Activated CD8-positive, alpha-beta memory T cell treated with anti-CD3 and anti-CD28 coated beads for 48 hours (primary cell): ENCODE measurements around the gene SORCS3.

Experiments
- DNase-seq, 3 experiments: peaks; one replicate each; pipeline ENCODE4 v3.0.0-alpha.2; 2020; ENCODE audit warnings: low read depth in 2 of 3, low spot score in 2 of 3

The SORCS3 gene

DNA sequence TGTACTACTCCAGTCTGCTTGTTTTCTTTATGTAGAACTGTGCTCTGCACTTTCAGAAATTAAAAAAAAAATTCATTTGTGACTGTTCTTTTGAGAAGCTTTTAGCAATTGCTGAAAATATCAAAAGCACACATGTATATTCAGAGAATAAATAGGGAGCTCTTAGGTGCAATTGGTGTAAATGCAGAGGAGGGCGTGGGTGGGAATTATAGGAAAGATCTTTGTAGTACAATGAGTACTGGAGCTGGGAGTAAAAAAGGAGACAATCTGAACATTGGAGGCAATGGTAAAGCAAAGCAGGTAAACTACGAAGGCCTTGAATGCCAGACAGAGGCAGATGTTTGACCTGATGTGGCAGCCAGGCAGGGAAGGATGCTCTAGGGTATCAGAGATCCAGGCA lies 267.5 kb downstream of the SORCS3 start:
- DNase-seq: no peak

DNA sequence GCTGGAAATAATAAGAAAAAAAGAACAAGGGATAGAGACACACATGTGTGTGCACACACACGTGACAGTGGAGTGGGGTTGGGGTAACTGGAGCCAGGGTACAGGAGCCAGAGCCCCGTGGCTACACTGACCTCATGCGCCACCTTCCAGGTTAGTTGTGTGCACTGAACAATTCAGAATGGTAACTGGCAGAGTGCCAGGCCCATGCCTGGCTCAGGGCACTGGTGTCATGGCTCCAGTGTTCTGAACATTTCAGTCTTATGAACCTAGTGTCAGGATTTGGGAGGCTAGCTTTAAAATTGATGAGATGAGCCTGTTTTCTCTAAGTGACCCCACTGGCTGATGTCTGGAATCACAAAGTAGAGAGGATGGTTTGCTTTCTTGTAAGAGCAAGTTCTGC lies 269.6 kb downstream of the SORCS3 start:
- DNase-seq: no peak

DNA sequence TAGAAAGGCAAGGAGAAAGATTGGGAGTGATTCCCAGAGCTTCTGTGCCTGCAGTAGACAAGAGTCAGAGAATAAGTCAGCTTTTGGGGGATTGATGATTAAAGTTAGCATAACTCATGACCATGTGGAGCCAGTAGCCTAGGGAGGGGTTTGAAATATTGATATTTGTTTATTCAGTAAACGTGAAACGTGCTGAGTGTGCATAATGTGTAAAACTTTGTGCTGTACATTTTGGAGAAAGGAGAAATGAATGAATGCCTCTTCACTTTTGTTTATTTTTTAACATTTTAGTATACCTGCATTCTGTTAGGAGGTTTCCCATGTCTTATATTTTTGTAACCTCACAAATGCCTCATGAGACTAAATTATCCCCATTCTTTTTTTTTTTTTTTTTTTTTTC lies 272.3 kb downstream of the SORCS3 start:
- no peak for DNase-seq

DNA sequence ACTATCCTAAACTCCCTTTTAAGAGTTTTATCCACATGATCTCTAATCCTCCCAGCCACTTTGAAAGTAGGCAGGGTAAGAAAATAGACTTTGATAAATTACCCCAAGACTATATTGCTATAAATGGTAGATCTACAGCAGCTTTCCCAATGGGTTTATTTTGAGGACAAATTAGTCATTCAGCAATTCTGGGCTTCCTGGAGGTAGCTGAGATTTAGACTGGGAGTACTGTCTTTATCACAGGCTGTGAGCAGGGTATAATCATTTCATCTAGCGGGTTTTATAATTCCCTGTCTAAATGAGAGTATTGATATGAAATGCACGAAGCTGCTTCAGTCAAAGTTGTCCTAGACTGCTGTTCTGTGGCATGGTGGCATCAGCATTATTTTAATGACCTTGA lies 279.4 kb downstream of the SORCS3 start:
- no peak for DNase-seq

DNA sequence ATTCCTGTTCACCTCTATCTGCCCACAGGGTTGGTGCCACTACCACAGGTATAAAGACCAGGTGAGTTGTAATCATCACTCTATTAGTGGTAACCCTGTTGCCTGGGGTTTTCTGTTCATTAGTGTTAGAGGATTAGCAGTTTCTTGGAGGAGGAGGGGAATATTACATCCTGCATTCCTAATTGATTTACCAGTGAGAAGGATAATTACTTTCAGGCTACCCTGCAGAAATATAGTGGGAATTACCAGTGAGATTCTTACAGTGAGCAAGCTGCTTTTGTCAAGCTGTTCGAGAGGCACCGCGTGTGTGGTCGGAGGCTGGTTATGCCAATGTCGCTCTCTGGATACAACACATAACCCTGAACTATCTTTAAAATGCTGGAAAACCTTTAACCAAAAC lies 280.7 kb downstream of the SORCS3 start:
- no peak for DNase-seq

DNA sequence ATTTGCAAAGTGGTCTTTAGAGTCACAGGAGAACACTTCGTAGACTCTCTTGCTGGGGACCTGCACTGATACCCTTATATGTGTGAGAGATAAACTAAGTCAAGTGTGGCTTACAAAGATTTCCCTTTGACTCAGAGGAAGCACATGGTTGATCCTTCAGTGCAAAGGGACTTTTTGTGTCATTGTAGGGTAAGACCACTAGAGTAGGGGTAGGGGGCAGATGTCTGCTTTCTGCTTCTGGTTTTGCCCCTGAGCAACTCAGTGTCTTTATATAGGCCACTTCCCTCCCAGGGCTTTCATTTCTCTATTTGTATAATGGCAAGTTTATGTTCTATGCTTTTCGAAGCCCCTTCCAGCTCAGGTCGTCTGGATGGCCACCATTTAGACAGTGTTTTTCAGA lies 281.7 kb downstream of the SORCS3 start:
- no peak for DNase-seq

DNA sequence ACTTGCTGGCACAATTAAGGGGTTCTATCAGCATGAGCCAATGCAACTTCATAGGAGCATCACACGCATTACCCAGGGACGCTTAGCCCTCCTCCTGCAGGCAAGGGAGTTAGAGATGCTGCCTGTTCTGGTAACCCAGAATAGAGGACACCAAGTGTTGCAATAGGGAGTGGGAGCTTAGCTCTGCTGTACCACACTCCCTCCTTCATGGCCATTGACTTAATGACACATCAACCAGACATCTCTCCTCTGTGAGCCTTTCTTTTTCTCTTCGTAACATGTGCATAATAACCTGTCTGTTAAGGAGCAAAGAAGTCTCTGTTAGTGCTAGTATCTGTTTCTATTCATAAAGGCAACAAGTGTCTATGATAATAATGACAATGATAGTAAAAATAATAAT lies 282.4 kb downstream of the SORCS3 start:
- DNase-seq: no peak

DNA sequence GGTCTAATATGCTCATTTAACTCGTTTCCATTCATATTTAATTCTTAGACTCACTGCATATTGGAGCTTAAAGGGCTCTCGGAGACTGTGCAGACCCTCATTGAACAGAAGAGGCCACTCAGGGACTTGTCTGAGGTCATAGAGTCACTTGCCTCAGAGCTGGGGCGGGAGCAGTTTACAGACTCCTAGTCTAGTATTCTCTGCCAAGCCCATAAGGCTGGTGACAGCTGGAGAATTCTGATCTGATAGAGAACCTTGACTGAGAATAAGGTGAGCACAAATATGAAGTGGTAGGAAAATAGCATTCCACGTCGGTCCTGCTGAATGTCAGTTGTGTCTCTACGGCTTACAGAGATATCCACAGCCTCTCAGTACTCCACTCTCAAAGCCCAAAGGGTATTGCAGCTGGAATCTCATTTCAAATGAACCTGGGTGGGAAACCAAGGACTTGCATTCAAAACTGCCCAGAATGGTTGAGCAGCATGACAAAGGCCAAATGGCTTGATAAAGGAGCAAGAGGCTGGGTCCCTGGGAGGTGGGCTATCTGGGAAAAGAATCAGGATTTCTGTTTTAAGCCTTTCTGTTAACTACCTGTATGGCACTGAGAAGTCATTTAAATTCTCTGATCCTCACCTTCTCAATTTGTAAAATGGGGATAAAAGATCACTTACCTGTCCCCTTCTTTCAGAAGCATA lies 283.2 kb downstream of the SORCS3 start:
- no peak for DNase-seq

DNA sequence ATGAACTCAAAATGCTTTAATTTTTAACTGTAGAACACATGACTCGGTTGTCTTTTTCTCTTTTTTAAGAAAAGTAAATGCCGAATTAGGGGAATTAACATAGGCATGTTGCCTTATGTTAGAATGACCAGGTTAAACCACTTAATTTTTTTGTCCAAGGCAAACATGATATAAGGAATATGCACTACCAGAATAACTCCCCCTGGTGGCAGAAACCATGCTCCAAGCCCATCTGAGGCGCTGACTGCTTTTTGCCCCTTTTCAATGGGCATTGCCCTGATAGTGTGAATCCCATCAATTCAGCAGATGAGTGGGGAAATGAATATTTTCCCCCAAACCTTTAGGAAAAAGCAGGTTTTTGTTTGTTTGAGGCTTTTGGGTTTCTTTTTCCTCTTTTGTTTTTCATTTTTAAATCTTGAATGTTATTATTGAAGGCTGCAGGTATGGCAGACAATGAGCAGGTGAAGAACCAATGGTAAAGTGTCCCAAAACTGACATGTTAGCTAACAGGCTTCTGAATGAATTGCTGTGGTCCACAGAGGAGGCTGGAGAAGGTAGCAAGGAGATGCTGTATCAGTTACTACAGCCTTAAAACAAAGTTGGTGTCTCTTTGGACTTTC lies 284.3 kb downstream of the SORCS3 start:
- no peak for DNase-seq

DNA sequence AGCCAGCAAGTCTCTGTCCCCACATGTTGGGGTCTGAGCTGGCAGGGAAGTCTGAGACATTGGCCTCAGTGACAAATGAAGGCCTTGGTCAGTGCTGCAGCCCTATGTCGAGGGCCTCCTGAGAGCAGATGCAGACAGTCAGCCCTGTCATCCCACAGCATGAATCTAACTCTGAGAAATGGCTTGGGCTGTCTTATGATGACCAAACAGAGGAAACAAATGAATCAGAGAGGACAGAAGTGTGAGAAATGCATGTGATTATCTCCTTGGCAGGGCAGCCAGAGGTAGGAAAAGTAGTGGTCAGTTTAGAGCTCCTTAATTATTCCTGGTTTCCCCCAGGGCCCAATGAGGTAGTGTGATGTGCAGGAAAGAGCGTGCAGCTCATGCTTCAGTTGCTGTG lies 287.6 kb downstream of the SORCS3 start:
- DNase-seq: no peak

DNA sequence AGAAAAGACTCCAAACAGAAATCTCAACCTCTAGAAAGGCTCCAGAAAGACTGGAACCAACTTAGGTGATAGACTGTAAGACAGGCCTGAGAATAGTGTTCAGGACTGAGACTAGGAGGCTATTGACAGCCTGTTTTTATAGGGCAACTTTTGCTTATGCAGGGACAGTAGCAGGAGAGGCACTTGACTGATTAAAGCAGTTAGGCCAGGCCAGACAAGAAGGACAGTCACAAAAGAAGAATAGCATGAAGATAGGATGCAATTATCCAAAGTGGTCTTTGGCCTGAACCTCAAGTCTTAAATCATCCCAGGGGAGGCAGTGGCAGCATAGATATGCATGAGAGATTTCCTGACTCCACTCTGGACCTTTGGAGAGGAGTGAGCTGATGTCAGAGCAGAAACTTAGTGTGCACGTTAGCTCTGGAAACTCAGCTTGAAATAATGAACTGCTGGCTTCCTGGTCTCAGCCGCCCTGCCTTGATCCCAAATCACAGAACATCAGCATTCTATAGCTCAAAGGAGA lies 290.6 kb downstream of the SORCS3 start:
- DNase-seq: no peak

DNA sequence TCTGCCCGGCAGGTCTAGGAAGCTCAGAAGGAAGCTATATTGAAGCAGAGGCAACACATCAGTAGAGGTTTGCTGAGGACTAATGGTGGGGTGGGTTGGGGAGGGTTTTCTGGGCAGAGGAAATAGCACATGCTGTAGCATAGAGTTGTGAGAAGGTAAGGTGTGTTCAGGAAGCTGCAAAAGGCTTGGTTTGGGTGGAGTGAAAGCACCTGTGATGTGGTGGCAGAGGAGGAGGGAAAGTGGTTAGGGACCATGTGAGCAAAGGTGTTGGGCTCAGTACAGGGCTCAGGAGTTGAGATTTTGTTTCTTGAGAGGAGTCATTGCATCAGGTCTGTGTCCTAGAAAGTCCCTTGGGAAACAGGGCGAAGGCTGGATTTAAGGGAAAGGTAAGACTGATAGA lies 294.6 kb downstream of the SORCS3 start:
- no peak for DNase-seq

DNA sequence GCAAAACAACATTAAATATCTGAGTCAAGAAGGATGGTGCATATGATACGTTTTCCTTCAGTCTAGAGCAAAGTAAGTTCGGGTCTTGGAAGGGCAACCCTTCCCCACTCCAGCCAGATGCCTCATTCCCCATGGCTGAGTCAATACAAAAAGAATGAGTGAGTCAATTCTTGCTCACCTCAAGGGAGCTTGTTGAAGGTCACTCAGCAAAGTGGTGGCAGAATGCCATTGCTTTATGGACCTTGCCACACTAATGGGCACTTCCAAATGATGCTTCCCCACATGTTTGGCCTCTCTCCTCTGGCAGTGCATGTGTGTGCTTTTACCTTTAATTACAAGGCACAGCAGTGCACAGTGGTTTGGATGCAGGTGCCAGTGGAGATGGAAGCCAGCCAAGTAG lies 296.5 kb downstream of the SORCS3 start:
- DNase-seq: no peak

DNA sequence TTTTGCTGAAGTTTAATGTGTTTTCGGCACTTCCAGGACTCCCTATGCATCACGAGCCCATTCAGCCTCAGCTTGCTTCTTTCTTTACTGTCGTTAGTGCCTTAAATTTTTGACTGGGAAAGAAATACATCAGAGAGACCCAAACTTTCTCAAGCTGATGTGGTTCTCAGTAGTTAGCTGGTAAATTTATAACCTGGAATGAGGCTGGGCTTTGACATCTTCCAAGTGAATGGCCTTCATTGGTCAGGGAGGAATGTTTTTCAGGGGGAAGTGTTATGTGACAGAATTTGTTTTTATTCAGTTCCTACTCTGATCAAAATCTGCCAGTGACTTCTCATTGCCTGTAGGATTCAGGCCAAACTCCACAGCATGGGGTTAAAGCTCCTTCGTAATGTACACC lies 296.9 kb downstream of the SORCS3 start:
- no peak for DNase-seq

DNA sequence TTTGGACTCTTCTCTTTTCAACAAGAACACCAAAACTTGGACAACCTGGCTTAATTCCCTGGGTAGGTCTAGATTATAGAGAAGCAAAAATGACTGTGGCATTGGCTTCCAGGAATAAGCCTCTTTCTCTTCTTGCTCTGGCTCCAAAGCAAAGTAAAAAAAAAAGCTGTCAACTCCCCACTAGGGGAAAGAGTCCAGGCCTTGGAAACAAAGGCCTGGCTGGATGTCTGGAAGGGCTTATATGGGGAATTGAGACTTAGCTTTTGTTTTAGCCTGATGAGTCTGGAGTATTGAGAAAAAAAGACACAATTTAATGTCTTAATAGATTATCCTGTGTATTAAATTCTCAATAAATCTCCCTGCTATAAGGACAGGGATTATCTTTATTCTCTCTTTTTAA lies 300.6 kb downstream of the SORCS3 start:
- DNase-seq: no peak

DNA sequence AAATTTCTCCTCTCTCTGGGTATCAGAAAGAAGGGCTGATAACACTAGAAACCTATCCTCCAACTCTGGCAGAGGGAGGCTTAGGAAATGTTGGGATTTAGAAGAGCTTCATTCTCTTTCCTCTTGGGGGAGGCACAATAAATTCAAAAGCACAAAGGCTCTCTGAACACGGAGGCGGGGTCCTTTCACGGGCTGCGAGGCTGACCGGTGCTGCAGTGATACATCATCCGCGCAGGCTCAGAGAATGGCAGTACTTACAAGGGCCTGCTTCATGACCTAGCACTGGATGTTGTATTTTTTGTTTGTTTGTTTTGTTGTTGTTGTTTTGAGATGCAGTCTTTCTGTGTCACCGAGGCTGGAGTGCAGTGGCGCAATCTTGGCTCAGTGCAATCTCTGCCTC lies 306.2 kb downstream of the SORCS3 start:
- DNase-seq: no peak

DNA sequence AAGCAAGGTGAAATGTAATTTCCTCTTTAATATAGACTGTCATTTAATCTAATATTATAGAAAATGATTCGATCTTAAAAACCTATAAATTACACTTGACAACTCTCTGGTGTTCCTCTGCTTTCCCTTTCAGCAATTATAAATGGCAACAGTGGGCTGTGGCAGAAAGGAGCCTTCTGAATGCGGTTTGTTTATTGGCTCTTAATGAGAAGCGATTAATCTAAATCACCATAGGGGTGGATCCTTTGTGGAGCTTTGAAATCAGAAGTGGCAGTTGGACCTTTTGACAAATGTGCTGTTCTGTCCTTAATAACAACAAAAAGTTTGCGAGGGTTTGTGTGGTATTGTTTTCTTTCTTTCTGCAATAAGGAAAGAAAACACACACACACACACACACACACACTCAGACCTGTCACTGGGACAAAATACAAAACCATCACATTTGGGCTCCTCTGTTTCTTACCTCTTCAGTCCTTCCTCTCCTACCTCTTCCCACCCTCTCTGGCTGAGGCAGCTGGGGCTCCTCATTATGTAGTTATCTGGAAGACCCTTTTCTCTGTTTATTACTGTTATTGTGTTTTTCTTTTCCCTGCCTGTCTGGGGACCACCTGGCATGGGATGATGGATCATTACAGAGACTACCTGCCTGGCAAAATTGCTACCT lies 316.2 kb downstream of the SORCS3 start:
- DNase-seq: no peak

DNA sequence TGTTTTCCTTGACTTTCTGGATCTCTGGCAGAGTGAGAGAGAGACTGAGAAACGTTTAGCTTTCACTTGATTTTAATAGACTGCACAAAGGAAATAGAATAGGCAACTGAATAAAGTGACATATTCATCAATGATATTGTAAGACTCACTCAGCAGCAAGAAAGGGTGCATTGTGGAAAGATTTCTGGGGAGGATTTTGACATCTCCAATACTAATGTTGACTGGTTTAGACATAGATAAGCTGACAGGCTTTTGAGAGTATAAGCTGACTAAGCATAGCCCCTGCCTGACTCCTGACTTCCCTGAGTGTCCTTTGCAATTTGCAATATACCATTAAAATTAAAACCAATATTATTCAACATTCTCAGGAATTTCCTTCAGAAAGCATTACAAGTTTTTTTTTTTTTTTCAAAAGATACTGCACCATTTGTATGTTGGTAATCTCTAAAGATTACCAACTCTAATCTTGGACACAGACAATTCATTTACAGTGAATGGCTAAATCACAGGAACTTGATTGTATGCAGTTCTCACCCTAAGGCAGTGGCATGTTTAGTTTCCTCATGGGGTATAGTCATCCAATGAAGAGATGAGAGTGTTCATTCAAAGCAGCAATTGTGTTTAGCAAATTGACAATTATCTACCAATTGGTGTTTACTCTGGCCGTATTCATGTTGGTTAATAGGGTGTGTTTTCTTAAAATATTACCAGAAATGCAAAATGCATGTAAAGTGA lies 325.6 kb downstream of the SORCS3 start:
- no peak for DNase-seq

DNA sequence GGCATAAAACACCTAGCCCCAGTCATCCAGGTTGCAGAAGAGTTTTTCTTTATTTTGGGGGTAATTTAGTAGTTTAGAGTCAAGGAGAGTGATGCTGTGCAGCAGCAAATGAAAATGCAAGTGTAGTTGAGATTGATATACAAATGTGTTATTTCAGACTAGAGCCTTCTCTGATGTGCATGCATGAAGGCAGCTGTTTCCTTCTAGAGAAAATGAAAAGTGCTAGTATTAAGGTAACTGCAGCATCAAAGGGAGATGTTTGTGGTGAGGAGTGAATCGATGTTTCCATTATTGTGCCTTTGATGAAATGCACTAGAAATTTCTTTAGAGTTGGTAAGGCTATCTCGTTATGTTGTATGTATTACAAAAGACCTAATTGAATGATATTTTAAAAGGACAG lies 339.3 kb downstream of the SORCS3 start:
- DNase-seq: no peak

DNA sequence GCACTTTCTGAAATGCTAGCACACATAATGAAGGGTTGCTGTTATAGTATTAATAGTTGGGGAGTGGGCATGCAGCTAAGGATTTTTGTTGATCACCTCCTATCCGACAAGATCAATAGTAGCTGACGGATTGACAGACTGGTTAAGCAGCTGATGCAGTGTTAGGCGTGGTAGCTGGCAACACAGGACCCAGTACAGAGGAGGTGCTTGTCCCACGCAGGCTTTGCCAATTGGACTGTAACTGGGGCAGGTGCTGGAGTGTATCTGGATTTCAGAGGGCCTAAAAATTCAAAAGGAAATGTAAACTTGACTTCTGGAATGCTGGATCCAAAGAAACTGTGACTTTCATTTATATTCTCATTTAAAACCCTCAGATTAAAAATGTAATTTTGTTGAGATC lies 340.9 kb downstream of the SORCS3 start:
- no peak for DNase-seq

DNA sequence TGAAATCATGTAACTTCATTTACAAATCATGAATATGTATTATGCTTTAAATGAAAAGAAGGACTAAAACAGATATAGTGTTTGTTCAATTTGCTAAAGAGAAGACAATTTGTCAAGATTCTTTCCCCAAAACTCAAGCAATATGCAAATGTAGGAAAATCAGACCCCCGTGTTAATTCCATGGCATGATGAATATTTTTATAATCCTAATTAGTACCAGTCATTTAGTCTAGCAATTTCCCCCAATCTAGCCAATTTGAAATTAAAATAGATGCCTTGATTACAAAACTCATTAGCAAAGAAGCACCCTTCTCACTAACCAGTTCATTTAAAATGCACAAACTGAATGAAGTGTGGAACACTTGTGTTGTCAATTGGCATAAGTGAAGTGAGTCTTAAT lies 347.6 kb downstream of the SORCS3 start:
- no peak for DNase-seq

DNA sequence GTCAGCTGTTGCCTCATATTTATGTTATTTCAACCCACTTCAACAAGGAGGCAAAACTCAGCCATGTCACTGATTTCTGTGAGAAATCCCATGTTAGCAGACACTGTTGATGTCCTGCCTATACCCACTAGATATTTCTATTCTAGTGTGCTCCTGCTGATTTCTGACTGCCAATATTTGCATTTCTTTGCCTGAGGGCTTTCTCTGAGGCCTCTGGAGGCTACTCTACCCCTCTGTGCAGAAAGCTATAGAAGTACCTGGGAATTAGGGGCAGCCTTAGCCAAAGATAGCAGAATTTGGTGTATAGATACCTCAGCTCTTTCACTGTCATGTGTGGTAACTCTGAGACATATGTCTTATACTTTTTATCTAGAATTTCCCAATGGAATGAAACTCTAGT lies 348.8 kb downstream of the SORCS3 start:
- no peak for DNase-seq
